Ovary (tissue), 3 donors: ENCODE data around the gene MAP3K10.

ENCODE experiments used
- CTCF ChIP-seq, 3 donors: fragments of 450-650 bp in 2 of 3; fragments of 200-600 bp in 1 of 3; IDR thresholded peaks; one replicate each; pipeline versions ENCODE4 v1.5.1 to v1.8.0; 2016 to 2022; ENCODE audit warnings: antibody characterized with exemption in 3 of 3, mild to moderate bottlenecking in 1 of 3
- POLR2A ChIP-seq: fragments of 450-650 bp; IDR thresholded peaks from one replicate; pipeline ENCODE4 v1.6.1; 2017; ENCODE audit warnings: antibody characterized with exemption, mild to moderate bottlenecking, moderate library complexity
- donor health status: DM: no; HTN: no; CAD: no.

- TF ChIP-seq CTCF (IDR thresholded peaks at IDR 0.05): no peak
- no peak for TF ChIP-seq POLR2A
Observed at GRCh38 chr19:40178756-40179155, 12.5 kb upstream of the MAP3K10 start.
